Eye (tissue), 1 donor: Measurements from ENCODE around the gene BRME1.
A peak's percentile ranks its signal among the peaks of the same experiment; 100 is the strongest.

Experiments used
- DNase-seq: peaks from one replicate; pipeline ENCODE4 v3.0.0-alpha.2; 2015

The BRME1 gene

GRCh38 chr19:13905634-13906520, at the start of gene BRME1, which contains the start of gene CC2D1A:
TSS of gene BRME1 (minus strand) at chr19:13906117. CDS start at chr19:13904892, 1,225 bp downstream.
TSS of gene CC2D1A (plus strand) at chr19:13906201. CDS start at chr19:13906442, 241 bp downstream.
- peak; percentile 94 for DNase-seq

- no peak for DNase-seq
Observed at GRCh38 chr19:13954185-13954584, 48.3 kb upstream of the BRME1 start.

- DNase-seq, result peak; percentile 63
Observed at GRCh38 chr19:13952931-13953531, 47.1 kb upstream of the BRME1 start.

- peak; percentile 100 for DNase-seq
Observed at GRCh38 chr19:13952154-13952930, 46.4 kb upstream of the BRME1 start, which contains the start of gene DCAF15. TSS of gene DCAF15 (plus strand) at chr19:13952509. CDS start at chr19:13952513, 4 bp downstream.

GRCh38 chr19:13951799-13952153, 45.9 kb upstream of the BRME1 start:
- DNase-seq, result no peak

- no peak for DNase-seq
Observed at GRCh38 chr19:13951043-13951442, 45.1 kb upstream of the BRME1 start.

- DNase-seq, result no peak
Observed at GRCh38 chr19:13946414-13946813, 40.5 kb upstream of the BRME1 start.

- no peak for DNase-seq
Observed at GRCh38 chr19:13942023-13942684, 36.2 kb upstream of the BRME1 start.

GRCh38 chr19:13938301-13939064, 32.6 kb upstream of the BRME1 start, which contains the start of gene PODNL1:
TSS of gene PODNL1 (minus strand) at chr19:13938417. CDS start at chr19:13938181, 236 bp downstream.
- peak; percentile 56 for DNase-seq

- DNase-seq, result peak; percentile 34
Observed at GRCh38 chr19:13937479-13938300, 31.8 kb upstream of the BRME1 start.

- peak; percentile 41 for DNase-seq
Observed at GRCh38 chr19:13935765-13936510, 30.0 kb upstream of the BRME1 start.

- no peak for DNase-seq
Observed at GRCh38 chr19:13934785-13935109, 28.8 kb upstream of the BRME1 start.

- DNase-seq, result no peak
Observed at GRCh38 chr19:13932911-13933393, 27.0 kb upstream of the BRME1 start.

GRCh38 chr19:13932149-13932637, 26.3 kb upstream of the BRME1 start:
- DNase-seq, result no peak

- DNase-seq, result no peak
Observed at GRCh38 chr19:13931391-13932148, 25.7 kb upstream of the BRME1 start.

GRCh38 chr19:13930402-13930801, 24.5 kb upstream of the BRME1 start:
- no peak for DNase-seq

- DNase-seq, result no peak
Observed at GRCh38 chr19:13929956-13930355, 24.0 kb upstream of the BRME1 start.

GRCh38 chr19:13929340-13929739, 23.4 kb upstream of the BRME1 start:
- no peak for DNase-seq

- no peak for DNase-seq
Observed at GRCh38 chr19:13926715-13927114, 20.8 kb upstream of the BRME1 start.
